ENCODE data around the gene DNAJA1. TPM values are rescaled to one million over a fixed set of nuclear protein-coding genes. Genes with fewer than 3 reads are reported as not detected.
"Not testable (repeated sequence)": the region's sequence is repeated elsewhere in the genome, so short reads cannot be mapped to it uniquely, and the experiment has no call there.

The DNAJA1 gene
- total RNA-seq, 2 donors from 2014 or later = 219 to 220 TPM

- Mint-ChIP-seq H3K27me3 (no peaks in the 10 kb centered on the region), H3K4me1 (ENCODE audit: low read depth in 2 of 2) (peaks cover 21 to 25% of the 10 kb centered on the region in 2 donors), H3K9me3 (no peaks in the 10 kb centered on the region), H3K27ac (no peak overlapping the region), H3K4me3 (no peak overlapping the region), H3K36me3 (no peaks in the 10 kb centered on the region)
- ATAC-seq (no peak), DNase-seq (ENCODE audit: low spot score) (no peak)
These were observed 55.5 kb downstream of the DNAJA1 start for GRCh38 chr9:33080534-33080933.

- H3K4me3 Mint-ChIP-seq = no peak overlapping the region
- H3K27me3 Mint-ChIP-seq = no peaks in the 10 kb centered on the region
- peak; percentile 76 for DNase-seq (ENCODE audit: low spot score)
- peaks cover 16 to 21% of the 10 kb centered on the region in 2 donors for H3K4me1 Mint-ChIP-seq (ENCODE audit: low read depth in 2 of 2)
- H3K36me3 Mint-ChIP-seq = no peaks in the 10 kb centered on the region
- no peak overlapping the region for H3K27ac Mint-ChIP-seq
- ATAC-seq = peak; percentile 58 to 59
- no peaks in the 10 kb centered on the region for H3K9me3 Mint-ChIP-seq
These were observed 56.2 kb downstream of the DNAJA1 start for GRCh38 chr9:33081128-33081851.

GRCh38 chr9:33082128-33082527 lies 57.1 kb downstream of the DNAJA1 start:
- Mint-ChIP-seq H3K36me3 (no peaks in the 10 kb centered on the region), H3K4me1 (ENCODE audit: low read depth in 2 of 2) (peaks cover 10 to 15% of the 10 kb centered on the region in 2 donors), H3K9me3 (no peaks in the 10 kb centered on the region), H3K27ac (peak overlapping the region; percentile 69 to 71), H3K4me3 (no peak overlapping the region), H3K27me3 (peaks cover 0 to 3% of the 10 kb centered on the region in 2 donors)
- ATAC-seq (no peak), DNase-seq (ENCODE audit: low spot score) (no peak)

- Mint-ChIP-seq H3K9me3 (no peaks in the 10 kb centered on the region), H3K4me3 (peak overlapping the region; percentile 25), H3K27ac (peak overlapping the region; percentile 69 to 71), H3K27me3 (peaks cover 0 to 3% of the 10 kb centered on the region in 2 donors), H3K4me1 (ENCODE audit: low read depth in 2 of 2) (peaks cover 10 to 12% of the 10 kb centered on the region in 2 donors), H3K36me3 (no peaks in the 10 kb centered on the region)
- DNase-seq (ENCODE audit: low spot score) (no peak), ATAC-seq (no peak)
These were observed 57.7 kb downstream of the DNAJA1 start for GRCh38 chr9:33082538-33083326.

GRCh38 chr9:33085672-33086071 lies 60.6 kb downstream of the DNAJA1 start:
- peaks cover 10 to 12% of the 10 kb centered on the region in 2 donors for H3K4me1 Mint-ChIP-seq (ENCODE audit: low read depth in 2 of 2)
- H3K9me3 Mint-ChIP-seq; ATAC-seq; H3K36me3 Mint-ChIP-seq; DNase-seq (ENCODE audit: low spot score); H3K27ac Mint-ChIP-seq; H3K27me3 Mint-ChIP-seq; H3K4me3 Mint-ChIP-seq: not testable (repeated sequence)

Other genes with a start within 250 kb of the DNAJA1 start
- gene TMEM215, start 241.7 kb upstream of the DNAJA1 start, total RNA-seq = not detected
- 10 to 100 TPM; 33.4 to 52.4 TPM for gene APTX, start 23.6 kb upstream of the DNAJA1 start, total RNA-seq
- 10 to 100 TPM; 22.5 to 22.7 TPM for gene SMU1, start 51.4 kb downstream of the DNAJA1 start, total RNA-seq
- gene B4GALT1, start 142.1 kb downstream of the DNAJA1 start, total RNA-seq = 10 to 100 TPM; 51.4 to 90.6 TPM
- gene SPINK4, start 214.9 kb downstream of the DNAJA1 start, total RNA-seq = not detected
- 100 to 1,000 TPM in 1 of 2 donors, 10 to 100 TPM in 1; 46.1 to 115 TPM for gene BAG1, start 239.4 kb downstream of the DNAJA1 start, total RNA-seq
- gene CHMP5, start 239.8 kb downstream of the DNAJA1 start, total RNA-seq = 10 to 100 TPM; 40.8 to 63.2 TPM

Data from natural killer cell treated with Interleukin-12 subunit alpha and Interleukin-12 subunit beta and Interleukin-15 and Interleukin-18, amount 100 ng/mL, for 72 hours (primary cell).